Mesendoderm (in vitro differentiated cells): Measurements from ENCODE around the gene MGMT.

Experiments
- DNase-seq: peaks from one replicate; pipeline ENCODE4 v3.0.0; 2013
- H2AK5ac ChIP-seq: 2 replicates; pipeline ENCODE4 v1.6.1; 2013; ENCODE audit warnings: low read length, inconsistent platforms
- H2BK120ac ChIP-seq: 2 replicates; pipeline ENCODE4 v1.6.1; 2013; ENCODE audit warnings: low read depth, mild to moderate bottlenecking, low read length, moderate library complexity, mixed read lengths
- H2BK15ac ChIP-seq: replicated peaks from 2 replicates; pipeline ENCODE4 v1.6.1; 2013; ENCODE audit warnings: low read depth, mild to moderate bottlenecking, moderate library complexity
- H2BK5ac ChIP-seq: 2 replicates; pipeline ENCODE4 v1.6.1; 2013; ENCODE audit warnings: low read length, inconsistent platforms
- H3K18ac ChIP-seq: 2 replicates; pipeline ENCODE4 v1.6.1; 2013; ENCODE audit warnings: mild to moderate bottlenecking, low read length, mixed read lengths
- H3K23ac ChIP-seq: one replicate; pipeline ENCODE4 v1.6.1; 2013; ENCODE audit warnings: low read length
- H3K27ac ChIP-seq: 2 replicates; pipeline ENCODE4 v1.5.1; 2013; ENCODE audit warnings: low read depth, mild to moderate bottlenecking, inconsistent platforms, low read length, moderate library complexity
- H3K27me3 ChIP-seq: 2 replicates; pipeline ENCODE4 v1.6.1; 2013; ENCODE audit warnings: low read length, control low read depth, mild to moderate bottlenecking, inconsistent platforms; ENCODE audit not compliant: insufficient read depth, poor library complexity
- H3K36me3 ChIP-seq: 2 replicates; pipeline ENCODE4 v1.6.1; 2013; ENCODE audit warnings: low read length, inconsistent platforms; ENCODE audit not compliant: control insufficient read depth, insufficient read depth
- H3K4ac ChIP-seq: one replicate; pipeline ENCODE4 v1.6.1; 2013; ENCODE audit warnings: low read depth, mild to moderate bottlenecking, low read length, moderate library complexity
- H3K4me1 ChIP-seq: 2 replicates; pipeline ENCODE4 v1.6.1; 2013; ENCODE audit warnings: low read depth, low read length, inconsistent platforms; ENCODE audit not compliant: control insufficient read depth
- H3K4me2 ChIP-seq: 2 replicates; pipeline ENCODE4 v1.6.1; 2013; ENCODE audit warnings: low read length
- H3K4me3 ChIP-seq: 2 replicates; pipeline ENCODE4 v1.5.1; 2013; ENCODE audit warnings: mild to moderate bottlenecking, low read length
- H3K56ac ChIP-seq: one replicate; pipeline ENCODE4 v1.6.1; 2013; ENCODE audit warnings: low read length
- H3K79me1 ChIP-seq: 2 replicates; pipeline ENCODE4 v1.6.1; 2013; ENCODE audit warnings: low read length, inconsistent platforms
- H3K79me2 ChIP-seq: 2 replicates; pipeline ENCODE4 v1.6.1; 2013; ENCODE audit warnings: mild to moderate bottlenecking, low read length; ENCODE audit not compliant: control insufficient read depth, insufficient read depth
- H3K9ac ChIP-seq: 2 replicates; pipeline ENCODE4 v1.6.1; 2013; ENCODE audit warnings: low read length, inconsistent platforms
- H4K5ac ChIP-seq: one replicate; pipeline ENCODE4 v1.6.1; 2013; ENCODE audit warnings: low read length
- H4K8ac ChIP-seq: one replicate; pipeline ENCODE4 v1.6.1; 2013; ENCODE audit warnings: low read depth, mild to moderate bottlenecking, control low read depth, low read length, moderate library complexity
- WGBS: extraction: QIAGEN DNeasy Blood & Tissue Kit; methylation state at CpG from one replicate; pipeline ENCODE4 v1.1.7; 2013; ENCODE audit warnings: low lambda C conversion rate, missing lambda C conversion rate; ENCODE audit not compliant: insufficient coverage; ENCODE audit errors: extremely low coverage; 5-methylcytosine and 5-hydroxymethylcytosine counted together

The MGMT gene

DNA sequence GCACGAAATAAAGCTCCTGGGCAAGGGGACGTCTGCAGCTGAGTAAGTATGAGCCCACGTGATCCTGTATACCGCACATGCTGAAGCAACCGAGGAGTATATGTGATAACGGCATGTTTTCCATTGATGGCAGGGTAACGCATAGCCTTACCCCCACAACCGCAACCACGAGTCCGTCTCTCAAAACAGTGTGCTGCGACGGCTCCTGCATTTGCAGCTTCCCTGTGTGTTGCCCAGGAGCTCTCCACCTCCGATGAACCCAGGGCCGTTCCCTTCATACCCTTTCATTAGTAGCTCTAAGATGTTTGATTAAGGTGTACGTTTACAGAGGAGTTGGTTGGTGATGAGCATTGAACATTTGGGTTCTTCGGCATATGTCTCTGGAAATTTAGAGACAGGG is 69.3 kb downstream of the MGMT start:
- Histone ChIP-seq H3K79me2 (no peaks in the 10 kb centered on the region), H2AK5ac (no peak overlapping the region), H2BK120ac (no peak overlapping the region), H3K56ac (no peak overlapping the region), H3K23ac (no peak overlapping the region), H3K36me3 (no peaks in the 10 kb centered on the region), H3K27ac (no peak overlapping the region), H3K4ac (no peak overlapping the region), H3K4me2 (no peak overlapping the region), H3K4me3 (no peak overlapping the region), H3K79me1 (no peaks in the 10 kb centered on the region), H3K18ac (no peak overlapping the region), H3K4me1 (peaks cover 6% of the 10 kb centered on the region), H3K27me3 (no peaks in the 10 kb centered on the region), H2BK5ac (no peak overlapping the region), H3K9ac (no peak overlapping the region), H2BK15ac (no peak overlapping the region), H4K8ac (no peak overlapping the region), H4K5ac (no peak overlapping the region)
- DNase-seq = no peak
- WGBS = no CpG with 5 or more reads among the region's 16 CpGs

DNA sequence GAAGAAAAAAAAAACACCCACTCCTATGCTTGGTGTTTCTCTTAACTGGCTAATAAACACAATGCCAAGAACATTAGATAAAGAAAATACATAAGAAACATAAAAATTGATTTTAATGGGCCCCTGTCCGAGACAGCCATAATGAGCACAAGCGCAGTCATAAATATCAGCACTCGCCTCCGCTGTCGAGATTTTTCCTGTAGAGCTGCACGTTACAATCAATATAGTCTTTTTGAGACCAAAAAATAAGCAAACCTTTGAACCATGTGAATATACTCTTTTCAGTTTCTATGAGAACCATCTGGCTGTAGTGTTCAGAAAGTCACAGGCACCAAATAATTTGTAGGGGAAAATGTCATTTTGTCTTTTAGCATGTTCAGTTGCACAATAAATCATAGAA is 70.1 kb downstream of the MGMT start:
- no peak overlapping the region for H3K27ac ChIP-seq
- H3K4me2 ChIP-seq = no peak overlapping the region
- H3K79me2 ChIP-seq = no peaks in the 10 kb centered on the region
- no peak overlapping the region for H2BK120ac ChIP-seq
- no peak overlapping the region for H2BK5ac ChIP-seq
- H3K9ac ChIP-seq = no peak overlapping the region
- no peak overlapping the region for H2AK5ac ChIP-seq
- H3K56ac ChIP-seq = no peak overlapping the region
- no peaks in the 10 kb centered on the region for H3K4me1 ChIP-seq
- no peaks in the 10 kb centered on the region for H3K27me3 ChIP-seq
- no peak for DNase-seq
- H3K18ac ChIP-seq = no peak overlapping the region
- no CpG with 5 or more reads among the region's 6 CpGs for WGBS
- H3K4ac ChIP-seq = no peak overlapping the region
- H3K79me1 ChIP-seq = no peaks in the 10 kb centered on the region
- no peak overlapping the region for H3K4me3 ChIP-seq
- no peak overlapping the region for H3K23ac ChIP-seq
- H4K5ac ChIP-seq = no peak overlapping the region
- no peaks in the 10 kb centered on the region for H3K36me3 ChIP-seq
- H4K8ac ChIP-seq = no peak overlapping the region
- H2BK15ac ChIP-seq = no peak overlapping the region

- no peak overlapping the region for H3K18ac ChIP-seq
Observed at GRCh38 chr10:129538236-129538635, 71.2 kb downstream of the MGMT start.

DNA sequence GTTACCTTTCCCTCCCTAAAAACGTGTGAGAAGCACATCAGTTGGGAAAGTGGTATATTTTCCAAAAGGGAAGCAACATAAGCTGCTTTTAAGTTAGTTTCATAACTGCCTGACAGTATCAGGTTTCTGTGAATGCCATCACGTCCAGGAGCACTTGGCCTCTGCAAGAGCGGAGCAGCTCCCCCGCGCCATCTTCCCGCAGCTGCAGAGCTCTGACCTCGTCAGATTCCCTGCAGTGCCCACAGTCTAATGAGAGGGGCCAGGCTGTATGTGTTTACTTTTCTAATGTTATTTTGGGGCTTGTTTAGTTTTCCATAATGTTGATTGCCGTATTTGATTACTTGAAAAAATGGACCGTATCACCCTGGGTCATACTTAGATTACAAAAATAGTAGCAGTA is 74.2 kb downstream of the MGMT start:
- no peak overlapping the region for H3K56ac ChIP-seq
- no CpG with 5 or more reads among the region's 9 CpGs for WGBS
- no peaks in the 10 kb centered on the region for H3K27me3 ChIP-seq
- no peaks in the 10 kb centered on the region for H3K4me1 ChIP-seq
- H2AK5ac ChIP-seq = no peak overlapping the region
- H3K9ac ChIP-seq = no peak overlapping the region
- no peak overlapping the region for H3K4me3 ChIP-seq
- H3K27ac ChIP-seq = no peak overlapping the region
- H3K23ac ChIP-seq = no peak overlapping the region
- H4K8ac ChIP-seq = no peak overlapping the region
- H3K4me2 ChIP-seq = no peak overlapping the region
- no peak overlapping the region for H2BK120ac ChIP-seq
- no peak overlapping the region for H2BK5ac ChIP-seq
- no peak for DNase-seq
- H2BK15ac ChIP-seq = no peak overlapping the region
- H3K18ac ChIP-seq = no peak overlapping the region
- H3K36me3 ChIP-seq = no peaks in the 10 kb centered on the region
- H3K79me1 ChIP-seq = no peaks in the 10 kb centered on the region
- H3K79me2 ChIP-seq = no peaks in the 10 kb centered on the region
- no peak overlapping the region for H4K5ac ChIP-seq
- no peak overlapping the region for H3K4ac ChIP-seq

More at GRCh38 chr10:129538236-129538635, 71.2 kb downstream of the MGMT start:
- WGBS = no CpG with 5 or more reads among the region's 2 CpGs
- H3K4ac ChIP-seq = no peak overlapping the region
- H4K5ac ChIP-seq = no peak overlapping the region
- H2AK5ac ChIP-seq = no peak overlapping the region
- no peak overlapping the region for H3K56ac ChIP-seq
- no peaks in the 10 kb centered on the region for H3K79me2 ChIP-seq
- no peak overlapping the region for H2BK5ac ChIP-seq
- no peak overlapping the region for H2BK15ac ChIP-seq
- H3K27me3 ChIP-seq = no peaks in the 10 kb centered on the region
- no peak for DNase-seq
- no peaks in the 10 kb centered on the region for H3K36me3 ChIP-seq
- no peak overlapping the region for H3K9ac ChIP-seq
- H3K4me1 ChIP-seq = no peaks in the 10 kb centered on the region
- H4K8ac ChIP-seq = no peak overlapping the region
- H3K4me3 ChIP-seq = no peak overlapping the region
- H3K4me2 ChIP-seq = no peak overlapping the region
- no peak overlapping the region for H2BK120ac ChIP-seq
- H3K27ac ChIP-seq = no peak overlapping the region
- H3K23ac ChIP-seq = no peak overlapping the region
- no peaks in the 10 kb centered on the region for H3K79me1 ChIP-seq

- DNase-seq = no peak
- no CpG with 5 or more reads among the region's 21 CpGs for WGBS
- Histone ChIP-seq H3K4me3 (no peak overlapping the region), H3K27me3 (no peaks in the 10 kb centered on the region), H2BK15ac (no peak overlapping the region), H3K18ac (no peak overlapping the region), H3K4me2 (no peak overlapping the region), H2BK120ac (no peak overlapping the region), H3K36me3 (no peaks in the 10 kb centered on the region), H3K9ac (no peak overlapping the region), H3K27ac (no peak overlapping the region), H3K23ac (no peak overlapping the region), H3K56ac (no peak overlapping the region), H4K8ac (no peak overlapping the region), H3K79me1 (no peaks in the 10 kb centered on the region), H4K5ac (no peak overlapping the region), H2AK5ac (no peak overlapping the region), H3K4ac (no peak overlapping the region), H2BK5ac (no peak overlapping the region), H3K79me2 (no peaks in the 10 kb centered on the region), H3K4me1 (no peaks in the 10 kb centered on the region)
Observed at GRCh38 chr10:129541748-129542487, 74.9 kb downstream of the MGMT start.

- no peak overlapping the region for H2BK5ac ChIP-seq
- no peak overlapping the region for H3K4me3 ChIP-seq
- H3K27ac ChIP-seq = no peak overlapping the region
- no peak overlapping the region for H3K56ac ChIP-seq
- no CpG with 5 or more reads among the region's 10 CpGs for WGBS
- H3K27me3 ChIP-seq = no peaks in the 10 kb centered on the region
- H3K9ac ChIP-seq = no peak overlapping the region
- H2BK120ac ChIP-seq = no peak overlapping the region
- no peaks in the 10 kb centered on the region for H3K79me2 ChIP-seq
- no peak overlapping the region for H4K5ac ChIP-seq
- no peak overlapping the region for H2AK5ac ChIP-seq
- H3K23ac ChIP-seq = no peak overlapping the region
- H3K36me3 ChIP-seq = no peaks in the 10 kb centered on the region
- no peaks in the 10 kb centered on the region for H3K4me1 ChIP-seq
- DNase-seq = no peak
- no peak overlapping the region for H4K8ac ChIP-seq
- no peaks in the 10 kb centered on the region for H3K79me1 ChIP-seq
- no peak overlapping the region for H3K4ac ChIP-seq
- no peak overlapping the region for H3K4me2 ChIP-seq
- H2BK15ac ChIP-seq = no peak overlapping the region
- H3K18ac ChIP-seq = no peak overlapping the region
Observed at GRCh38 chr10:129542589-129542988, 75.5 kb downstream of the MGMT start.
